Fibroblast of skin of right biceps (primary cell): ENCODE results near the gene GNAZ.
"Not testable (repeated sequence)": the region's sequence is repeated elsewhere in the genome, so short reads cannot be mapped to it uniquely, and the experiment has no call there.

Experiments
- DNase-seq: peaks from one replicate; pipeline ENCODE4 v3.0.0-alpha.2; 2013

Gene GNAZ

DNA sequence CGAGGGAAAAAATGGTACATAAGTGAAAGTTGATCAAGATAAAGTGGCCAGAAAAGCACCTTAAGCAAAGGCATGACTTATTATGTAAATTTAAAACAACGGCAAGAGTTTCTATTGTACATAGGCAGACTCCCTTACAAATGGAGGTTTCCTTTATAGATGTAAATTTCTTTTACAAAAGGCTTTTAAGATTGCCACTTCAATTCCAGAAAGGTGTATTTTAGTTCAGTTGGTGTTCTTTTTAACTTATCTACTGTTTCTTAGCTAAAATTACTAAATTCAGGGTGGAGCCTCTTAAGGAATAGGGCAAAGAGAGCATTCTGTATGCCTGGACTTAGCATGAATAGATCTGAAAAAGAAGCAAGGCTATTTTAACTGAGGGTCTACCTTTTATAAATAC is 24.9 kb upstream of the GNAZ start:
- no peak for DNase-seq

DNA sequence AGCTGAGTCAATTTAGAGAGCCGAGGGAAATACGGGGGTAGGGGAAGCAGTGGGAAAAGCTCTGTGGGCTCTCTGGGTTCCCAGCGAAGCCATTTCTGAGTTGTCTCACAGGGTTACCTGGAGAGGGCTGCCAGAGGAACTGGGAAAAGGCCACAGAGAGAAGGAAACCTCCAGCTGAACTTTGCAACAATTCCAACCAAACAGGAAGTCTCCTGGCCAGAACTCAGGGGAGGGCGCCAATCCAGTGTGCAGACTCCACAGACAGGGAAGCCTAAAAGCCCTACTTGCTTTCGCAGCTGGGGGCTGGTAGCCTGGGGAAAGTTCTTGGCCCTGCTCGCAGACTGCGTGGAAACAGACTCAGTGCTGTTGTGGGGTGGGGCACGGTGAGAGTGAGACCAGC is 23.1 kb upstream of the GNAZ start:
- DNase-seq: no peak

DNA sequence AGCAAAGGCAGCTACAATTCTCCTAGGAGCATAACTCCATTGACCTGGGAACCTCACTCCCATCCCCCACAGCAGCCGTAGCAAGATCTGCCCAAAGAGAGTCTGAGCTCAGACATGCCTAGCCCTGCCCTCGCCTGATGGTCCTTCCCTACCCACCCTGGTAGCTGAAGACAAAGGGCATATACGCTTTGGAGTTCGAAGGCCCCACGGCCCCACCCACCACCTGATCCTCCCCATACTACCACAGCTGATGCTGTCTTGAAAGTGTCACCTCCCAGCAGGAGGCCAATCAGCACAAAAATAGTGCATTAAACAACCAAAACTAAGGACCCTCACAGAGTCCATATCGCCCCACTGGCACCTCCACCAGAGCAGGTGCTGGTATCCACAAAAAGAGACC is 22.6 kb upstream of the GNAZ start:
- DNase-seq: no peak

DNA sequence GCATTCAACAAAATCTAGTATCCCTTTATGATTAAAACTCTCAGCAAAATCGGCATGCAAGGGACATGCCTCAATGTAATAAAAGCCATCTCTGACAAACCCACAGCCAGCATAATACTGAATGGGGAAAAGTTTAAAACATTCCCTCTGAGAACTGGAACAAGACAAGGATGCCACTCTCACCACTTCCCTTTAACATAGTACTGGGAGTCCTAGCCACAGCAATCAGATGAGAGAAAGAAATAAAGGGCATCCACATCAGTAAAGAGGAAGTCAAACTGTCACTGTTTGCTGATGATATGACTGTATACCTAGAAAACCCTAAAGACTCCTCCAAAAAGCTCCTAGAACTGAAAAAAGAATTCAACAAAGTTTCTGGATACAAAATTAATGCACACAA is 19.8 kb upstream of the GNAZ start:
- not testable (repeated sequence) for DNase-seq

DNA sequence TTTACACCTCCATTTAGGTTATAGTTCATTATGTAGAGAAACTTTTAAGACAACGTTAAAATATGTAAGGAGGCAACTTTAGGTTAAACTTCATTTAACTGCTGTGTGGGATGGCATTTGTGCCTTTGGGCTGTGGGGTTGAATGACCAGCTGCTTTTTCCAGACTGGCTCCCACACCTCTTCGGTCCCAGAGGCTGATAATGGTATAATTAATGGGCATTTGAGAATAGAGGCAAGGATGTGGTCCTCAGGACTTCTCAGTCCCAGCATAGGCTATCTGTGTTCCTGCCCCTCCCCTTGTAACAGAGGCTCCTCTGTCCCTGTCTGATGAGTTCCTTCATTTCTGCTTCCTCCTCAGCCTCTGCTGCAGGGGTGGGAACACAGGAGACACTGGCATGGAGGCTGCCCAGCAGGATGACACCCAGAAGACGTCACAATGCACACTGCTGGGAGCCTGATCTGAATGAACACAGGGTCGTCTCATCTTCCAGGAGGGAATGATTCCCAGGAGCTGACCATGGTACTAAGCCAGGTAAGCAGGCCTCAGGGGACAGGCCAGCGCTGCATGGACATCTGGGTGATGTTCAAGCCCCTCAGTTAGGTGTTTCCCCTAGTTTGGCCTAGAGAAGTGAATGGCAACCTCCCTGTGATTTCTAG is 17.1 kb upstream of the GNAZ start:
- no peak for DNase-seq

DNA sequence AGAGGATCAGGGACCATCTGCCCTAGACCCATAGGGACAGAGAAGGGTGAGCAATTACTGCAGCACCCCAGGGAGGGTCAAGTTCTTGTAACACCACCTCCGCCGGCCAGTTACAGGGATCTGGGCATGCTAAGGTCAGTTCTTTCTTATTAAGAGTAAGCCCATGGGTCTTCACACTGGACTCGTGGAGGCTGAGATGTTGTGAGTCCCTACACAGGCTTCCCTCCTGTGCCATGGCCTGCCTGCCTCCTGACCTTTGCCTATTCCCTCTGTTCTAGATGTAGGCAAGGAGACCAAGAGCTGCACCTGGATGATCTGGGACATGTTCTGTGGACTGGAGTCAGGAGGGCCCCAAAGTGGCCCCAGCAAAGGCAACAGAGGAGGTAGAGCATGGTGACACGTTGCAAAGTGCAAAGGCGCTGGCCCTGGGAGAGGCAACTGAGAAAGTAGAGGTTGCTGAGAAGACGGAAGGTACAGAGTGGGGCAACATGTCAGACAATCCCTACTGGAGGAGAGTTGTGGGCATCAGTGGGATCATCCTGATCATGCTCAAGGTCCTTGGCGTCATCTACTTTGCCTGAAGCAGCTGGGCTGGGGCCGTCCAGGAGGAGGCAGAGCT is 16.3 kb upstream of the GNAZ start:
- DNase-seq: no peak

DNA sequence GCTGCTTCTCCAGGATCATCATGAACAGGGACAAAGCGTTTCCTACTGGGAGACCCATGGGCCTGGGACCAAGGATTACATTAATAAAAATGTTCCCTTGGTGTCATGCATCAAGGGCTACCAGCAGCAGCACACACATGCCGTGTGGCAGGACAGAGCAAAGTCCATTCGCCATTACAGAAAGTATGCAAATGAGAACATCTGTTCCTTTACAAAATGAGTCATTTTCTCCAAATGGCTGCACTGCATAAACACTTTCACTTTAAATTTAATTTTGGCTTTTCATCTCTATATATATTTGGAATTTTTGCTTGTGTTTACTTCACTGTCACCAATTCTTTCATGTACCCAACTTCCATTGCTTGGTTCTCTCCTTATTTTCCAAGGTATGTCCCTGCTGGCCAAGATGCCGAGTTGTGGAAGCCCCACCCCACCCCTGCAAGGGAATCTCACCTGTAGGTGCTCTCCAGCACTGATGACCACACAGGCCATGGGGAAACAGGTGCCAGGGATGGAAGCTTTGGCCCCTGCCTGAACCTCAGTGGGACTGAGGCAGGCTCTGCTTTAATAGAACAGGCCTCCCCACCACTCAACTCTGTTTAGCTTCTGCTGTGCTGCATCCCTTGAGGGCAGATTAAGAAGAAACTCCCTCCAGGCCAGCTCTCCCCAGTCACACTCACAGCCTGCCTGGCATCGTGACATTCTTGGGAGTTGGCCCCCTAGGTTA is 15.6 kb upstream of the GNAZ start:
- DNase-seq: no peak

DNA sequence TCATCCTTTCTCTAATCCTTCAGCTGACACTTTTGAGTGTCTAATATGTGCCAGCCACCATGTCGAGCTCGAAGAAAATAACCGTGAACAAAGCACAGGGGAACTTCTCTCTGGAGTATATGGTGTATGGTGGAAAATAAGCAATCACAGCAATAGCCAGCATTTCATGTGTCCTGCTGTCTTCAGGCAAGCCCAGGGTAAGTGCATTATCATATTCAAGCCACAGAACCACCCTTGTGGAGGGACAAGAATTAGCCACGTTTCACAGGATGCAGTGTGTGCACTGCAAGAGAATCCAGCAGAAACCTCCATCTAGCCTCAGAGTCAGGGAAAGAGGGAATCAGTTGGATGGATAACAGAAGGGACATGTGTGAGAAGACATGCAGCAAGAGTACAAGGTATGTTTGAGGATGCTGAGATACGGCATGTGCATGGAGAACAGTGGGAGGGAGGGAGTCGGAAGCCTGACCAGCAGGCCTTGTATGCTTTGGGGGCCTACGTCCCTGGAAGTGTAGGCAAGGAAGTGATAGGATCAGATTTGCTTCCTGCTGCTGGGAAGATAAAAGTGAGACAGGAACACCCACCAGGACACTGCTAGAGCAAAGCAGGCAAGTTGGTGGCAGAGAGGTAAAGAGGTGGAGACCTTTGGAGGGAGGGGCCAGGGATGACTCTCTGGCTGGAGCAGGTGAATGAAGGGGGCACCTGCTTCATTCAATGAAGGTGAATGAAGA is 14.7 kb upstream of the GNAZ start:
- no peak for DNase-seq

DNA sequence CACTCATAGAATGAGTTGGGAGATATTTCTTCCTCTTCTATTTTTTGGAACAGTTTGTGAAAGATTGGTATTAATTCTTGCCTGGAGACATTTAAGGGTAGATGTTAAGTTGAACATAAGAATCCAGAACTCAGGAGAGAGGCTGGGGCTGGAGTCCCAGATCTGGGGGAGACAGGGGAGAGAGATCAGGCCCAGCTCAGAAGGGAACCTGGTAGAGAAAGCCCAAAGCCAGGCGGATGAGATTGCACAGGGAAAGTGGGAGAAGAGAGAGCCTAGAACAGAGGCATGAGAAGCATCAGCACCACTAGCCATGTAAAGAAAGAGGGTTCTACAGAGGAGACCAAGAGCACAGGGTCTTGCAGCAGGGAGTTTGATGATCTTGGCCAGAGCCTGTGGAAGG is 13.0 kb upstream of the GNAZ start:
- no peak for DNase-seq

DNA sequence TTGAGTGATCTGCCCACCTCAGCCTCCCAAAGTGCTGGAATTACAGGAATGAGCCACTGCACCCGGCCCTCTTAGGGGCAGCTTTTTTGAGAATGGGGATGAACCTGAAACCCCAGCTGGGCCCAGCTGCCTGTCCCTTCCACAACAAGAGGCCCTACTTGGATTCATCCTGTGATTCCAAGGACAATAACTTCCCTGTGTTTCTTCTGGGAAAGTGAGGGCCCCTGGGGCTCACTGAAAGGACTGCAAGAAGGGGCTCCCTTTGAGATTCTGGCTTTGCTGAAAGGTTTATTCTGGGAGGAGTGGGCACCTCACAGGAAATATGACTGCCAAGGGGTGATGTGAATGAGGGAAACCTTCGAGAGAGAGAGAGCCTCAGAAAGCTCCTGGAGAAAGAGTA is 12.3 kb upstream of the GNAZ start:
- DNase-seq: no peak

DNA sequence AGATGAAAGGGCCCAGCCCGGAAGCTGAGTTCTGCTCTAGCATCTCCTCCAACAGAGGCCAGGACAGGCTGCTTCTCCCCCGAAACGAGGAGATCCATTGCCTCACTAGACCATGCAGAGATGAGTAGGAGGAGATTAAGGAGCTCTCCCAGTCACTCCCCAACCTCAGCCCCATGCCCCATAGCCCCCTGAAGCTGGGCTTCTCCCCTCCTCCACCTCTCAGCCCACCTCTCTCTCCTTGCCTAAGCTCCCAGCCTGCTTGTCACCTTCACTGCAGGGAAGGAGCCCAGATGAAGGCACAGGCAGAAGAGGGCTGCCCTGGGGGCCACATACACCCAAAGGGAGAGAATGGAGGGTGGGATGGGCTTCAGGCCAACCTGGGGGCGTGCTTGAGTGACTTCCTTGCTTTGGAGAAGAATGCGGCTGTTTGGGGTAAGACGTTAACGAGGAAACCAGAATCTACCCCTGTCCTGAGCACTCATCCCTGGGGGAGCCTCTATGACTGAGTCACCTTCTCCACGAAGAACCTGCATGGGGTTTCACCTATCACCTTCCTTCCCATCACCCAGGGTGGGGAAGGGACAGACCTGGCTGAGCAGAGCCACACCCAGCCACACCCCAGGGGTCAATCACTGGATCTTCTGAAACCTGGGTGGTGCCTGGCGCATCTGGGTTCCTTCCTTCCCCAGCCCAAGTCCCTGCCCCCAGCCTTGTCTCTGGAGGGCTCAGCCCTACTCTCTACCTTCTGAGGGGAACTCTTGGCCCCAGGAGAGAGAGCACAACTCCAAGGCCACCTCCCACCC is 11.6 kb upstream of the GNAZ start:
- no peak for DNase-seq

DNA sequence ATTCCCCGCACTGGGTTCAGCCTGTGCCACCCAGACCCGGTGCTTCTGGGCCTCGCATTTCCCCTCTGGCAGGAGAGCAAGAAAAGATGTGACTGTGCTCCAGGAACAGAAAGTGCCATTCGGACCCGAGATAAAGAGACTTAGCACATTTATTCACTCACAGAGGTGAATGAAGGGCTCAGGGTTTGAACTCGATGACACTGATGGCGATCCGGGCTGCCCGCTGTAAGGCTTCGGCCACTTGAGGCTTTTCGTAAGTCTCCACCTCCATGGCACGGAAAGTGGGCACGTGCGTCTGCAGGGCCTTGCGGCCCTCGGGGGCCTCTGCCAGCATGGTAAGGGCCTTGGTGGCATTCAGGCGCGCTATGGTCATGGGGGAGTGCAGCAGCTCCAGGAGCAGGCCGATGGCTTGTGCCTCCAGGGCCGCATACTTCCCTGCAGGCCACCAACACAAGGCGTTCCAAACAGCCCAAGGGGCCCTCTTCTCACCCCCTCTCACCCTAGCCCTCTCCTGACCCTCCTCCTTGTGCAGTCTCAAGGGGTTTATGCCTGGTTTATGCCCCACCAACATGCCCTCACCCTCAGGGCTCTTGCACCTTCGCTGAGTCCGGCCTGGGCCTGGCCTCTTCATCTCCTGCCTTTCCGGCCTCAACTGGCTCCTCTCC is 10.9 kb upstream of the GNAZ start:
- no peak for DNase-seq

DNA sequence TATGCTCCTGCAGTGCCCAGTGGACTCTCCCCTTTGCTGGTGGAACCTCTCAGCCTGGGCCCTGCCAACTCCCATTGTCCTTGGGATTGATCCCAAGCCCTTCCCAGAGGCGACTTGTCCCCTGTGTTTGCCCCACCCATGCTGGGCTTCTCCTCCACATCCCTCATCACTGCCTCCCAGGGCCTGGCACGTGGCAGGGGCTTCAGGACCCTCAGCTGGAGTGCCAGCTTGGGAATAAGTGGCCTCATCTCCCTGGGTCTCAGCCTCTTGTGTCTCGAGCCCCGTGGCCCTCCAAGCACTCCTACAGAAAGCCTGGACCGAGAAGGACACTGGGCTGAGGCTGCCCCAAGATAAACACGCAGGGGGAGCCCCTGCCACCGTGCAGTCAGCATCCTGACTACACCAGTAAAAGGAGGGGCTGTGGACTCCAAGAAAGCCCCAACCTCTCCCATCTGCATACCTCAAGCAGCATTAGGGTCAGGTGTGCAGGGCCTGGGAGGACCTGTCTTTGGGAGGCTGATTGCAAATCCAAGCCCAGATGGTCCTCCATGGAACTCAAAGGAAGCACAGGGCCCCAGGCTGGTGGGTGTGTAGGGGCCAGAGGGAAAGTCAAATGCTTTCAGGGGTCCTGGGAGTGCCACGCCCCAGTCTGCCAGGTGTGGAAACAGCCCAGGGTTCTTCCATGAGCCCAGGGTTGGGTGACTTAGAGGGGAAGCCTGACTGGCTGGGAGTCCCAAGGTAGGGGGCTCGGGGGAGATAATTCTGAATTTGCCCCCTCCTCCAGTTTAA is 9.5 kb upstream of the GNAZ start:
- no peak for DNase-seq

DNA sequence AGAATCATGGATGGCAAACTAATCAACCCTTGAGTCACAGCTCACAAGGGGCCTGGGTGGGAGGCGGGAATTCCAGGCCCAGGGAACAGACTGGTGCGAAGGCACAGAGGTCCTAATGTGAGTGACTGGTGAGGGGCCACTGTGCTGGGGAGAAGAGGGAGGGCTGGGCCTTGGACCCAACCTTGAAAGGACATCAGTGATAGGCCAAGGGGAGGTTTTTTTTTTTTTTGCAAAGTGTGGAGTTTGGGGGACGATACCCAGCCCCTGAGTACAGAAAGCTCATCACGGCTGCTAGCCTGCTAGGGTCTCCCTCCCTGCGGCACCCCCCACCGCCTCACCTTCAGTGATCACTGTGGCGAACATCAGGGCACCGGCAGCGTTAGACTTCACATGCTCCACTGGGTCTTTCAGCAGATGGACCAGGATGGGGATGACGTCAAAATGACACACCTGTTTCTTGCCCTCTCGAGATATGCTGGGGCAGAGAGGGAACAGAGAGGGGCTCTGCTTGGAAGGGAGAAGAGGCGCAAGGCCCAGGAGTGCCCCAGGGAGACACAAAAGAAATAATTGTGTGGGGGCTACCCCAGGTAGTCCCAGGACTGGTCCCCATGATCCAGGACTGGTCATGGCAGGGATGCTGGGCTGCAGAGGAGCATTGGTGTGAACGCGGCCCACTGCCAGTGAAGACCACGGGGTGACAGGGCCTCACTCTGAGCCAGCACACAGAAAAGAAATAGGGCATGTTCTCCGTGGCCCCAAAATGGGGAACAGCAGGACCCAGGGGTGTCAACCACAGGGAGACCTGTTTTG is 8.6 kb upstream of the GNAZ start:
- DNase-seq: no peak

DNA sequence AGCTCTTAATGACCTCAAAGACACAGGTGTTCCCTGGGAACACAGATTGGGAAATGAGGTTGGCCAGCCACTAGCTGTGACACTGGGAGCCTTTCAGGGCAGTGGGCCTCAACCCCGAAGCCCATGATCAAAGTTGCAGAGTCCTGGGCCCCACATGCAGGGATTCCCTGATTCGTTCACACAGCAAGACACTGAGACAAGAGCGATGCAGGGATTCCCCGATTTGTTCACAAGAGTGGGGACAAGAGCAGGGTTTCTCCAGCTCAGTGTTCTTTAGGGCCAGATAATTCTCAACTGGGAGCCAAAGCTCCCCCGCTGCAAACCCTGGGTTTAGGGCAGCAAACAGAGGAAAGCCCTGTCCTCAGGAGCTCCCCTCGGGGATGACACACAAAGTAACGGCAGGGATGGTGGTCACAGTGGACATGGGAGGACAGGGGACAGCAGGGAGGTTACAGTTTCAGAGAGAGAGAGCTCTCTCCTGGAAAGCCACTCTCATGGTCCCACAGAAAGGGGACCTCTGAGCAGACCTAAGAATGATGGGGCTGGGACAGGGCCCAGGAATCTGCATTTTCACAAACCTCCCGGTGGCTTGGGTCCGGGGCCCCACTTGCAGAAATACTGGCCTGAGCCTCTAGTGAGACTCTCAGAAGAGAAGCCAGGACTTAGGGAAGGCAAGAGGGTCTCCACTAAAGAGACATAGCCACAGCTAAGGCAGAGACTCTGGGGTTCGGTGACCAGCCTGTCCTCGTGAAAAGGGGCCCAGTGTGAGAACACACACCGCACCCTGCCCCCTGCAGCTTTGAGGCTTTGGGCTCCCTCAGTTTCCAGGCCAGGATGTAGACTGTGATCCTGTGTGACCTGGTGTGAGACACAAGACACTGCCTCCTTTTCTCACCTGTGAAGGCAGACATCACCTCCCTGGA is 7.4 kb upstream of the GNAZ start:
- DNase-seq: no peak

DNA sequence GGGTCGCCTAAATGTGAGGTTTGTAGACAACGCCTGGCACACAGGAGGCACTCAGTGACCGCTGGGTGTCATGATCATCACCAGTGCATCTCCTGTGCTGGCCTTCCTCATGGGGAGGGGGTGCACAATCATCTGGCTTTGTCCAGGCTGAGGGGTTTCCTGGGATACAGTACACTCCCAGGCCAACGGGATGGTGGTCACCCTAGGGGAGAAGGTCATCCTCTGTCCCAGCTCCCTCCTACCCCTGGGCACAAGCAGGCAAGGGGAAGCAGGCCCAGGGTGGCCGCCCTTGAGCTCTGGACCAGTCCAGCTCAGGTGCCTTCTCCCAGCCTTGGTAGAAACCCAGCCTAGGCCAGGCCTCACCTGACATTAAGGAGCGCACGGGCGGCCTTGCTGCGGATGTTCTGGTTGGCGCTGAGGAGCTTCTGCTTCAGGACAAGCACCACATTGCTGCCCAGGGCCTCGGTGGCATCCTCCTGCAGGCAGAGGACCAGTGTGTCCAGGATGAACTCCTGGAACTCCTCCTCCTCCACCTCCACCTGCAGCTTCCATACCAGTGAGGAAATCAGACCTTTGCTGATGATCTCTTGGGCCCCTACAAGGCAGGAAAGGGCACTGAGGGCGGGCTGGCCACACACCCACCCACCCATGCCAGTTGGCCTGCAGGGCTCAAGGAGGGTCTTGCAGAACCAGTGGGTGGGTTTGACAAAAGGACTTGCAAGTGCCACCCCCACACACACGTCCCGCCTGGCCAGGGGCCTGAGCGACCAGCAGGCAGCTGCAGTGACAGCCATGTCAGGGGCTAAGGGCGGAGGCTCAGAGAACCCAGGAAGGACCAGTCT is 6.6 kb upstream of the GNAZ start:
- no peak for DNase-seq

DNA sequence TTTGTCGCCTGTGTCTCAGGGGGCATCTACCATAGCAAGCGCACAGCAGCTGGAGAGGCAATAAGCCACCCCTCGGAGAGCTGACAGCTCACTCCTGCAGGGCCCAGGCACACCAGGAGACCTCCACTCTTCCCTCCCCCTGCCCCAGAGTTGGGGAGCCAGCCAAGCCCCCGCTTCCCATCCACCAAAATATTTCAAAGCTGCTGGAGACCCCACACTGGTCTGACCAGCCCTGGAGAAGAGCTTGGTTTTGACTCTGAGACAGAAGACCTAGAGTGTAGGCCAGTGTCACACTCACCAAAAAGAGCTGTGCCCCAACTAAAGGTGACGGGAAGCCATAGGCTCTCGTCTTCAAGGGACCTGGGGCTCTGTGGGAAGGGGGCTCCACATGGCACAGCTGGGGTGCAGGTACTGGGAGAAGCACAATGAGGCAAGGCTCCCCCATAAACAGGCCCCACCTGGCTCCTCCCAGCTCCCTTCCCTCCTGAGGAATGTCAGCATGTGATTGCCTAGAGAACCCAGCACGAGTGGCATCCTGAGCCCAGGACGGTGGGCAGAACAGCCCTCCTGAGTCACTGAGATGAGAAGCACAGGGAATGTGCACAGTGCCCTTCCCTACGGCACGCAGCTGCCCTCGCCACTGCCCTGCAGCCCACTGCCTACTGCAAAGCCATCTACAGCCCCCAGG is 5.8 kb upstream of the GNAZ start:
- no peak for DNase-seq

DNA sequence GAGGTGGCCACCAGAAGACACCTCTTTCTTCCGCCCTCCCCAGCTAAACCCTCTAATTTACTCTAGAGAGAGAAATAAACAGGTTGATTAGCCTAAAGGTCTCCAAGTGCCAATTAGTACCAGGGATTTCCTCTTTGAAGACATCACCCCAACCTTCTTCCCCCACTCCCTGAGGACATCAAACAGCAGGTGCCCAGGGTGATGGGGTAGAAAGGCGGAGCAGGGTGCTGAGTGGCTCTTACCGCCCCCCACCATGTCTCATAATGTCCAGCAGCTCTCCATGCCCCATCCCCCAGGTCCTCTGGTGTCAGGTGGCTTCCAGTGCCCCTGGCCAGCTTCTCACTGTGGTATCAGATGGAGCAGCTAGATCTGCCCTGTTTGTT is 5.3 kb upstream of the GNAZ start:
- no peak for DNase-seq
